Measurements from ENCODE around the gene KLF6.
A peak's percentile ranks its signal among the peaks of the same experiment; 100 is the strongest.

KLF6 gene

DNA sequence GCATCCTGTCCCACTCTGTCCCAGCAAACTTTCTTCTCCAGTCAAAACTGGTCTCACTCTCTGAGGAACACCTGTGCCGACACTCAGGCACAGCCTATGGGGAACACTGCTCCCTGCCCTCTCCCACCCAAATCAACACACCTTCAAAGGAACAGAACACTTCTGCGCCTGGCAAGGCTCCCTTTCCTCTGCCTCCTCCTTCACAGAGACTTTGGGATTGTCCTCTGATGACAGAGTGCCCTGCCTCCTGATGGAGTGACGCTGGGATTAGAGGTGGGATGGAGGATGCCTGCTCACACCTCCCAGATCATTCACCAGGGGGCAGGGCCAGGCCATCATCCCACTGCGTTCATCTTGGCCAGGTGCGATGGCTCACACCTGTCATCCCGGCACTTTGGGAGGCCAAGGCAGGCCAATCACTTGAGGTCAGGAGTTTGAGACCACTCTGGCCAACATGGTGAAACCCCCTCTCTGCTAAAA is 26.5 kb downstream of the KLF6 start:
- Histone ChIP-seq H3K36me3 (ENCODE audit: insufficient read depth) (no peaks in the 10 kb centered on the region), H3K4me1 (ENCODE audit: low read depth, poor library complexity, severe bottlenecking) (peaks cover 39% of the 10 kb centered on the region), H3K9ac (peak overlapping the region; percentile 56), H2AFZ (ENCODE audit: low read depth) (peak overlapping the region; percentile 77), H3K79me2 (ENCODE audit: insufficient read depth, low read depth) (no peaks in the 10 kb centered on the region), H3K27me3 (ENCODE audit: insufficient read depth, low read depth) (no peaks in the 10 kb centered on the region), H3K4me2 (peak overlapping the region; percentile 64), H3K4me3 (IDR thresholded peaks at IDR 0.05; ENCODE audit: insufficient read depth, low read depth, low read length) (no peak overlapping the region), H4K20me1 (ENCODE audit: insufficient read depth) (no peaks in the 10 kb centered on the region), H3K27ac (peak overlapping the region; percentile 84)
- TF ChIP-seq, protein P1, sequence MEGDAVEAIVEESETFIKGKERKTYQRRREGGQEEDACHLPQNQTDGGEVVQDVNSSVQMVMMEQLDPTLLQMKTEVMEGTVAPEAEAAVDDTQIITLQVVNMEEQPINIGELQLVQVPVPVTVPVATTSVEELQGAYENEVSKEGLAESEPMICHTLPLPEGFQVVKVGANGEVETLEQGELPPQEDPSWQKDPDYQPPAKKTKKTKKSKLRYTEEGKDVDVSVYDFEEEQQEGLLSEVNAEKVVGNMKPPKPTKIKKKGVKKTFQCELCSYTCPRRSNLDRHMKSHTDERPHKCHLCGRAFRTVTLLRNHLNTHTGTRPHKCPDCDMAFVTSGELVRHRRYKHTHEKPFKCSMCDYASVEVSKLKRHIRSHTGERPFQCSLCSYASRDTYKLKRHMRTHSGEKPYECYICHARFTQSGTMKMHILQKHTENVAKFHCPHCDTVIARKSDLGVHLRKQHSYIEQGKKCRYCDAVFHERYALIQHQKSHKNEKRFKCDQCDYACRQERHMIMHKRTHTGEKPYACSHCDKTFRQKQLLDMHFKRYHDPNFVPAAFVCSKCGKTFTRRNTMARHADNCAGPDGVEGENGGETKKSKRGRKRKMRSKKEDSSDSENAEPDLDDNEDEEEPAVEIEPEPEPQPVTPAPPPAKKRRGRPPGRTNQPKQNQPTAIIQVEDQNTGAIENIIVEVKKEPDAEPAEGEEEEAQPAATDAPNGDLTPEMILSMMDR (conservative IDR thresholded peaks at IDR 0.05; ENCODE audit: low read depth, low read length): no peak; the same call in 1 of the 2 replicates

DNA sequence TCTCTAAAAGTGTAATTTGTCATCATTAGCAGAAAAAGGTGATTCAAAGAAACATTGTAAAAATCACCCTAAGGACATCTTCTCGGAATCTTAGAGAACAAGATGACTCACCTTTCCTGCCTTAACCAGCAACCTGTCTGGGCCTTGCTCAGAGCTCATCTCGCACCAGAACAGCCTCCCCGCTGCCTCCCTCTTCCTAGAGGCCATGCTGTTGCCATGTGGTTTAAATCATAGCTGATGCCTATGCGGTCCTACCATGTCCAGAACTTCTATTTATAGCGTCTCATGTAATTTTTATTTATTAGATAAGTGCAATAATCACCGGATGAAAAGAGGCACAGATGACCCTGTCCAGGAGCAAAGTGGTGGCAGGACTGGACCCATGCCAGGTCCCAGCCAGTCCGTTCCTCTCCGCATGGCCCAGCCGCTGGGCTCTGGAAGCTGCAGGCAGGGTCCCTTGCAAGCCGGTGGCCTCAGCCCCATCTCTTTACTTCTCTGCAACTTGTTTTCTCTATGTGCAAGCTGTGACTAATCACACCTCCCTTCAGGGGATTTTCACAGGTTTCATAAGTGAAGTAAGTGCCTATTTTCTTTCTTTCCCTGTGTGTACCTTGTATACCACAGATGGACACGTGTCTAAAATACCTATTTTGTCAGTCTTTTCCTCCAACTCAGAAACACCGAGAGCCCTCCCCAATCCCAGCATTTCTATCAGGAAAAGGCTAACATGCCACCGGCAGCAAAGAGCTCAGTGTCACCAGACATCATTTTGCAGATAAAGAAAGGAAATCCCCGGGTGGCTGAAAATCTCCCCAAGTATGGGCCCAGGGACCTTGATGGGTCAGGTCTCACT is 27.1 kb downstream of the KLF6 start:
- Histone ChIP-seq H4K20me1 (ENCODE audit: insufficient read depth) (no peaks in the 10 kb centered on the region), H3K4me2 (peak overlapping the region; percentile 64), H3K36me3 (ENCODE audit: insufficient read depth) (no peaks in the 10 kb centered on the region), H3K27me3 (ENCODE audit: insufficient read depth, low read depth) (no peaks in the 10 kb centered on the region), H2AFZ (ENCODE audit: low read depth) (peak overlapping the region; percentile 77), H3K4me3 (IDR thresholded peaks at IDR 0.05; ENCODE audit: insufficient read depth, low read depth, low read length) (no peak overlapping the region), H3K27ac (peak overlapping the region; percentile 84), H3K9ac (peak overlapping the region; percentile 56), H3K4me1 (ENCODE audit: low read depth, poor library complexity, severe bottlenecking) (peaks cover 39% of the 10 kb centered on the region), H3K79me2 (ENCODE audit: insufficient read depth, low read depth) (no peaks in the 10 kb centered on the region)
- TF ChIP-seq, protein P1 (conservative IDR thresholded peaks at IDR 0.05; ENCODE audit: low read depth, low read length): no peak; the same call in 1 of the 2 replicates

DNA sequence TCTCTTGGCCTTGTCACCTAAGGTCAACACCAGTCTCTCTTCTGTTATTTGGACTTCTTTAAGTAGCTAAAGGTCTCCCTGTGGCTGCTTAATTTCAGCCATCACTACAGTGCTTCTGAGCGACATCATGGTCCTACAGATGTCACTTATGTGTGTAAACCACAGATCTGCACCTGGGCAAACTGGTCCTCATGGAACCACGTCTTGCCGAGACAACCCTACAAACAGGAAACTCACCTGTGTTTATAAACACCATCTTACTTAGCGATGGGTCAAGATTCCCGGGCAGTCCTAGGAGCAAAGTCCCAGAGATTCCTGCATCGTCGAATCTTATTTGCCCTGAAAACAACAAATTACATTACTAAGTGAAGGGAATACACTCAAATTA is 27.8 kb downstream of the KLF6 start:
- peaks cover 39% of the 10 kb centered on the region for H3K4me1 ChIP-seq (ENCODE audit: low read depth, poor library complexity, severe bottlenecking)
- no peaks in the 10 kb centered on the region for H4K20me1 ChIP-seq (ENCODE audit: insufficient read depth)
- TF ChIP-seq, protein P1 (conservative IDR thresholded peaks at IDR 0.05; ENCODE audit: low read depth, low read length): no peak
- peak overlapping the region; percentile 84 for H3K27ac ChIP-seq
- no peaks in the 10 kb centered on the region for H3K79me2 ChIP-seq (ENCODE audit: insufficient read depth, low read depth)
- peak overlapping the region; percentile 56; the same call in 1 of the 2 replicates for H3K9ac ChIP-seq
- no peak overlapping the region for H3K4me3 ChIP-seq (IDR thresholded peaks at IDR 0.05; ENCODE audit: insufficient read depth, low read depth, low read length)
- H3K4me2 ChIP-seq: peak overlapping the region; percentile 64
- H3K27me3 ChIP-seq (ENCODE audit: insufficient read depth, low read depth): no peaks in the 10 kb centered on the region
- H2AFZ ChIP-seq (ENCODE audit: low read depth): peak overlapping the region; percentile 77
- no peaks in the 10 kb centered on the region for H3K36me3 ChIP-seq (ENCODE audit: insufficient read depth)

DNA sequence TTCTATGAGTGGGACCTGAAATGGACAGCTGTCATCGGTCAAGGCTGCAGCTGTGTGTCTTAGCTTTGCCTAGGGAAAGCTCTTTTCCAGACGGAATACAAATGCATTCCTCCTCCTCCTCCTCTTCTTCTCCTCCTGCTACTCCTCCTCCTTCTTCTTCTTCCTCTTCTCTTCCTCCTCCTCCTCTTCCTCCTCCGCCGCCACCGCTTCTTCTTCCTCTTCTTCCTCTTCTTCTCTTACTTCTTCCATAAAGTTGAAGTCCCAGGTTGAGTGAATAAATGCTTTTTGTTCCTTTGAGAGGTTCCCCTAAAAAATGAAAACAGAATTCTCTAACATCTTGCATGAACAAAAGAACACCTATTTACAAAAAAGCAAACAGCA is 28.7 kb downstream of the KLF6 start:
- Histone ChIP-seq H2AFZ (ENCODE audit: low read depth) (no peak overlapping the region), H3K9ac (no peak overlapping the region), H3K4me2 (peak overlapping the region; percentile 64), H3K4me1 (ENCODE audit: low read depth, poor library complexity, severe bottlenecking) (peaks cover 39% of the 10 kb centered on the region), H4K20me1 (ENCODE audit: insufficient read depth) (no peaks in the 10 kb centered on the region), H3K4me3 (IDR thresholded peaks at IDR 0.05; ENCODE audit: insufficient read depth, low read depth, low read length) (no peak overlapping the region), H3K79me2 (ENCODE audit: insufficient read depth, low read depth) (no peaks in the 10 kb centered on the region), H3K27ac (peak overlapping the region; percentile 84; the same call in 1 of the 2 replicates), H3K27me3 (ENCODE audit: insufficient read depth, low read depth) (no peaks in the 10 kb centered on the region), H3K36me3 (ENCODE audit: insufficient read depth) (no peaks in the 10 kb centered on the region)
- TF ChIP-seq, protein P1 (conservative IDR thresholded peaks at IDR 0.05; ENCODE audit: low read depth, low read length): no peak

Data from KMS-11 (cell line).